Transverse colon (tissue), 4 donors: ENCODE measurements around the gene NRN1L. TPM values are rescaled to one million over a fixed set of nuclear protein-coding genes. Genes with fewer than 3 reads are reported as not detected.

Experiments used
- DNase-seq: peaks from one replicate; pipeline ENCODE4 v3.0.0-alpha.2; 2019
- H3K27ac ChIP-seq, 4 donors: fragments of 200-600 bp; sonication (generic); 2 replicates each; pipeline ENCODE4 v1.5.1; 2016 to 2018; ENCODE audit warnings: inconsistent platforms in 4 of 4
- H3K27me3 ChIP-seq: fragments of 200-600 bp; sonication (generic); 2 replicates; pipeline ENCODE4 v1.5.1; 2017; ENCODE audit warnings: inconsistent platforms
- H3K36me3 ChIP-seq, 4 donors: fragments of 200-600 bp; sonication (generic); 2 replicates each; pipeline ENCODE4 v1.5.1; 2017 to 2019; ENCODE audit warnings: inconsistent platforms in 4 of 4
- H3K4me1 ChIP-seq, 4 donors: fragments of 200-600 bp; sonication (generic); 2 replicates each; pipeline ENCODE4 v1.5.1; 2017 to 2020; ENCODE audit warnings: inconsistent platforms in 4 of 4
- H3K4me3 ChIP-seq, 4 donors: fragments of 200-600 bp; sonication (generic); 1 replicate in 1 of 4; 2 replicates in 3 of 4; pipeline versions ENCODE4 v1.5.1 to v1.6.1; 2017 to 2019; ENCODE audit warnings: inconsistent platforms in 4 of 4
- H3K9me3 ChIP-seq, 2 donors: fragments of 200-600 bp; sonication (generic); 2 replicates each; pipeline ENCODE4 v1.5.1; 2017 to 2019; ENCODE audit warnings: inconsistent platforms in 2 of 2
- EP300 ChIP-seq: sonication (generic); formaldehyde crosslinking; IDR thresholded peaks from one replicate; pipeline ENCODE4 v1.6.1; 2017; ENCODE audit warnings: antibody characterized with exemption, low read depth
- POLR2A ChIP-seq: fragments of 450-650 bp; IDR thresholded peaks from one replicate; pipeline ENCODE4 v1.6.1; 2016; ENCODE audit warnings: antibody characterized with exemption, mild to moderate bottlenecking, moderate library complexity
- POLR2AphosphoS5 ChIP-seq, 3 donors: sonication (generic); formaldehyde crosslinking; IDR thresholded peaks; one replicate each; pipeline ENCODE4 v1.6.1; 2016; ENCODE audit warnings: antibody characterized with exemption in 3 of 3
- WGBS, 2 donors: methylation state at CpG; one replicate each; pipeline ENCODE4 v1.1.5; 2018; ENCODE audit warnings: low coverage in 1 of 2; 5-methylcytosine and 5-hydroxymethylcytosine counted together
- in situ Hi-C, 4 donors: fragments of 200-750 bp; cut with MboI; loops; one replicate each; pipeline versions ENCODE4 v1.15.0 to v1.15.1; 2017; ENCODE audit warnings: low sequenced_read_pairs in 3 of 4, low pct_ligation_motif_present in 1 of 4, low pct_unique_long_range_greater_than_20kb in 1 of 4
- intact Hi-C: fragments of 100-400 bp; cut with DNase I; formaldehyde crosslinking; loops from one replicate; pipeline ENCODE4 v1.15.1; 2023; ENCODE audit warnings: low total_unique reads
- total RNA-seq, 4 donors: library from RNA; depleted of rRNA; stranded (reverse); fragments of >200 nt; gene quantifications; one replicate each; pipeline ENCODE4 v1.1.0, GENCODE V29; 2016
- TF ChIP-seq, protein P1 (sequence below), 5 experiments: fragments of 200-600 bp in 3 of 5; fragments of 450-650 bp in 2 of 5; sonication (generic) in 3 of 5; IDR thresholded peaks; 1 replicate in 2 of 5; 2 replicates in 3 of 5; pipeline ENCODE4 v1.5.1; 2016 to 2017; ENCODE audit warnings: antibody characterized with exemption in 5 of 5, inconsistent platforms in 3 of 5, mild to moderate bottlenecking in 2 of 5, moderate library complexity in 1 of 5

NRN1L gene
- total RNA-seq, 4 donors from 2014 or later, result 2.5 TPM; not detected in 3

DNA sequence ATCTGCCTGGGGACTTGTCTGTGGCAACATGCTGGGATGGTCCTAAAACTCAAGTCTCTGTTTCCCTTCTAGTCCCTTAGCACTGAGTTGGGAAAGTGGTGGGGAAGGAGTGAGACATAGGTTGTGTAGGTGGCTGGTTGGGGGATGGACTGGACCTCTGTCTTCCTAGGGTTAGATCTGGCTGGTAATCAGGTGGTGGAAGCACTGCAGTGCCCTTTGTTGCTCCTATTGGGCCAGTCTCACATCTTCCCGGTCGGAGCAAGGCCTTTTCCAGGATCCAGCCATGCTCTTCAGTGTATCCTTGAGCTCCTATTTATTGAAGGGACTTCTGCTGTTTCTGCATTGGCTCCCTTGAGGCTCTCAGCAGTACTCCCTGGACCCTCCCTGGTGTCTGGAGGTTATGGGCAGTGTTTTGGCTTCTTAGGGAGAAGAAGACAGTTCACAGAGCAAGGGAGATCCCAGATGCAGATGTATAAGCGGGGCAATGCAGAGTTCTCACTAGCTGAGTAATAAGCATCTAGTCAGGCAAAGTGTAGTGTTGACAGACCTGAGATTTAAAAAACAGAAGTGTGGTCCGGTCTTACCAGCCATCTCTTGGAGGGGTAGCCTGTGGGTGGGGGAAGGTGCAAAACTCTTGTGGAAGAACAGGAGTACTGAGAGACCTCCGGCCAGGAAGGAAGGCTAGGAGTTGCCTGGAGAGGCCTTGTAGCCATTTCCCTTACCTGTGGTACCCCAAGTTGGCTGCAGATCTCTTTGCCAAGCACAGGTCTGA, 39.2 kb upstream of the NRN1L start:
- Histone ChIP-seq H3K4me1 (peaks cover 43 to 57% (median 52%) of the 10 kb centered on the region in 4 donors), H3K27ac (peak overlapping the region; percentile 94 to 98 (median 96)), H3K27me3 (no peaks in the 10 kb centered on the region), H3K9me3 (no peaks in the 10 kb centered on the region), H3K4me3 (peak overlapping the region in 2 of 4 donors; percentile 90 to 98), H3K36me3 (no peaks in the 10 kb centered on the region)
- in situ Hi-C loops, result no loop called here
- DNase-seq, result no peak
- TF ChIP-seq POLR2AphosphoS5 (IDR thresholded peaks at IDR 0.05) (no peak), POLR2A (no peak), EP300 (no peak)
- TF ChIP-seq, protein P1, sequence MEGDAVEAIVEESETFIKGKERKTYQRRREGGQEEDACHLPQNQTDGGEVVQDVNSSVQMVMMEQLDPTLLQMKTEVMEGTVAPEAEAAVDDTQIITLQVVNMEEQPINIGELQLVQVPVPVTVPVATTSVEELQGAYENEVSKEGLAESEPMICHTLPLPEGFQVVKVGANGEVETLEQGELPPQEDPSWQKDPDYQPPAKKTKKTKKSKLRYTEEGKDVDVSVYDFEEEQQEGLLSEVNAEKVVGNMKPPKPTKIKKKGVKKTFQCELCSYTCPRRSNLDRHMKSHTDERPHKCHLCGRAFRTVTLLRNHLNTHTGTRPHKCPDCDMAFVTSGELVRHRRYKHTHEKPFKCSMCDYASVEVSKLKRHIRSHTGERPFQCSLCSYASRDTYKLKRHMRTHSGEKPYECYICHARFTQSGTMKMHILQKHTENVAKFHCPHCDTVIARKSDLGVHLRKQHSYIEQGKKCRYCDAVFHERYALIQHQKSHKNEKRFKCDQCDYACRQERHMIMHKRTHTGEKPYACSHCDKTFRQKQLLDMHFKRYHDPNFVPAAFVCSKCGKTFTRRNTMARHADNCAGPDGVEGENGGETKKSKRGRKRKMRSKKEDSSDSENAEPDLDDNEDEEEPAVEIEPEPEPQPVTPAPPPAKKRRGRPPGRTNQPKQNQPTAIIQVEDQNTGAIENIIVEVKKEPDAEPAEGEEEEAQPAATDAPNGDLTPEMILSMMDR (IDR thresholded peaks at IDR 0.05), result no peak
- intact Hi-C loops, result no loop called here
- 41 to 70% methylated on average over 2 to 5 of the region's 5 CpGs for WGBS, 2 donors

DNA sequence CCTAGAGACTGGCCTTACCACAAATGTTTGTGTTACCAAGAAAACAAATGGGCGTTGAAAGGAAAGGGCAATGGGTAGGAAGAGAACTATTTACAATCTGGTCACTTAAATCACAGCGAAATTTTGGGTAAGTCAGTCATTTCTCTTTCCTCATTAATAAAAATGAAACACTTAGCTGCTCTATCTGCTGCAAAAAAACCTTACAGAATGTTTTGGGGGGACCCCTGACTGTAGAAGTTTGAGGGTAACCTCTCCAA, 38.7 kb upstream of the NRN1L start:
- no peaks in the 10 kb centered on the region for H3K9me3 ChIP-seq
- intact Hi-C loops (no loop called here), in situ Hi-C loops (no loop called here)
- H3K27ac ChIP-seq, result peak overlapping the region; percentile 94 to 98 (median 96)
- peak overlapping the region; percentile 71 to 99 (median 94) for H3K4me3 ChIP-seq
- WGBS, 2 donors, result 4 to 17% methylated on average over 1 to 2 of the region's 2 CpGs
- no peaks in the 10 kb centered on the region for H3K36me3 ChIP-seq
- no peaks in the 10 kb centered on the region for H3K27me3 ChIP-seq
- TF ChIP-seq EP300 (no peak), POLR2A (no peak), POLR2AphosphoS5 (IDR thresholded peaks at IDR 0.05) (no peak)
- TF ChIP-seq, protein P1 (IDR thresholded peaks at IDR 0.05), result no peak
- H3K4me1 ChIP-seq, result peaks cover 43 to 57% (median 52%) of the 10 kb centered on the region in 4 donors
- no peak for DNase-seq

DNA sequence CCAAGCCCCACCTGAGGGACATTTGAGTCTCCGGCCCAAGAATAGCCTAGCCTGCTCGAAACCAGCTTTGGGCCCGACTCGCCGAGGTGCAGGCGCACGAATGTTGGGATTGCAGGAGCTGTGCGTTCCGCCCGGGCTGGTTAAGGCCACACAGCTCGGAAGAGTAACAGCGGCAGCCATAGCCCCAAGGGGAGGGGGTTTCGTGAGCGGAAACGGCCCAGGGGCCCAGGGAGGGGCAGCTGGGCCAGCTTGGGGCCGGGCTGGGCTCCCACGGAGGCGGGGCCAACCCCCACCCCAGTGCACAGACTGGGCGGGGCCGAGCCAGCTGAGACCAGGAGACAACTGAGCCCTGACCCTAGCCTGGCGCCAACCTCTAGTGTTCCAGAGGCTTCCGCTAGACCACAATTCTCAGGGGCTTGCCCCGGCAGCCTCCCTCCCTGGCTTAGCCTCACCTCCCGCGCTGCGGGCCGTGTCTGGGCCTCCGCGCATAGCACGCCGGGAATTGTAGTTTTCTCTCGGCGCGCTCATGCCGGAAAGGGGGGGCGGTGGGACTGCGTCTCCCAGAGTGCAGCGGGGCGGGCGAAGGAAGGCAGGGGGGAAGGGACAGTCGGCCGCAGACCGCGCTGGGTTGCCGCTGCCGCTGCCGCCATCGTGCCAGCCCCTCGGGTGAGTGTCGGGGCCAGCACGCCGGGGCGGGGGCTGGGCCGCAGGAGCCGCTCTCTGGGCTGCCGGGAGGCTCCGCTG, 38.2 kb upstream of the NRN1L start, which contains the start of gene NUTF2:
Gene NUTF2 (plus strand): TSS at position 614 of the 744 bp plus-strand sequence. CDS start 18,198 bp downstream, outside the sequence.
- TF ChIP-seq POLR2A (peak; percentile 67), EP300 (no peak), POLR2AphosphoS5 (IDR thresholded peaks at IDR 0.05) (peak; percentile 54 to 83 (median 77))
- TF ChIP-seq, protein P1 (IDR thresholded peaks at IDR 0.05), result no peak
- DNase-seq, result peak; percentile 97
- peak within 1 kb of the TSS; percentile 94 to 98 (median 96) for H3K27ac ChIP-seq
- H3K27me3 ChIP-seq, result no peaks in the 10 kb centered on the region
- in situ Hi-C loops, result no loop called here
- H3K9me3 ChIP-seq, result no peaks in the 10 kb centered on the region
- intact Hi-C loops, result no loop called here
- H3K4me1 ChIP-seq, result peaks cover 42 to 54% (median 50%) of the 10 kb centered on the region in 4 donors
- H3K36me3 ChIP-seq, result no peaks in the 10 kb centered on the region
- H3K4me3 ChIP-seq, result peak within 1 kb of the TSS; percentile 71 to 99 (median 94)
- 0 to 1% methylated on average over 1 to 20 of the region's 57 CpGs for WGBS, 2 donors
